DMS153 (cell line): Measurements from ENCODE around the gene SUMF2.
"Not testable (repeated sequence)": the region's sequence is repeated elsewhere in the genome, so short reads cannot be mapped to it uniquely, and the experiment has no call there.

Experiments used
- DNase-seq: peaks from one replicate; lab custom pipeline; 2025; lab: John Stamatoyannopoulos, UW

The SUMF2 gene

DNA sequence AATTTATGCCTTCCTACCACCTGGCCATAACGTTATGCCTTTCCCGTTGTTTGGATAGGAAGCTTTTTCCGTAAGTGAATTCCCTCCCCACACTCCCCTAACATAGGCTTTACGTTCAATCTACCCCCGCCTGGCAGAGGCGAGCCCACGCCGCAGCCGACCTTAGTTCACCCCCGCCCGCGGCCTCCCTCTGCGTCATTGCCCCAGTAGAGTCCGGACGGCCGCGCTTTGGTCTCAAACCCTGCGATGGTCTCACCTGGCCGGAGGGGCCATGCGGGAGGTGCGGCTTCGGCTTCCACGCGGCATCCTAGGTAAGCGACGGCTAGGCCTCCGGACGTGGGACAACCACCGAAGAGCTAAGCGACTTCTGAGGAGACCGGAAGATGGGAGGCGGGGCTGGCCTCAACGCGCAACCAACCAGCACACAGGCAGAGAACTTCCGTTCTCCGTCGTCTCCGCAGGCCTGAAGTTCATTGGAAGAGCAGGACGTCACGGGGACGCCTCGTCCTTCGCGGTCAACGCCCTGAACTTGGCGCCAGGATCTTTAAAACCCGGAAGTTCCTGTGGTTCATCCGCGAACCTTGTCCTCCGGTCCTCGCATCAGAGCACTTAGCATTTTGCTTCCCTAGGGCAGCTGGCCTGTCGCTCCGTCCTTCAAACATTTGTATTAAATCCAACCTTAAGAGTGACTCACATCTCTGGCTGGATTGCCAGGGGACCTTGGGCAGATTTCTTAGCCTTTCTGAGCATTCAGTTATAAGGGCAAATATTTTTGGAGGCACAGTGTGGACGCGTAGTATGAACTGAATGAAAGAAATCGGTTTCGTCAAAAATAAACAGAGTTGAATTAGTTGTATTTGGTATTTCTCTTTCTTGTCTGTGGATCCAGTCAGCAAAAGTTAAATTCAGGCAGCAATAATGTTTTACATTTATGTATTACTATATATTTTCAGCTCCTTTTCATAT lies 42.3 kb downstream of the SUMF2 start, which contains the start of gene CHCHD2:
Gene CHCHD2 (minus strand): TSS at position 369 of the 966 bp plus-strand sequence. CDS start 63 bp downstream, at position 306.
- DNase-seq = peak; percentile 99

DNA sequence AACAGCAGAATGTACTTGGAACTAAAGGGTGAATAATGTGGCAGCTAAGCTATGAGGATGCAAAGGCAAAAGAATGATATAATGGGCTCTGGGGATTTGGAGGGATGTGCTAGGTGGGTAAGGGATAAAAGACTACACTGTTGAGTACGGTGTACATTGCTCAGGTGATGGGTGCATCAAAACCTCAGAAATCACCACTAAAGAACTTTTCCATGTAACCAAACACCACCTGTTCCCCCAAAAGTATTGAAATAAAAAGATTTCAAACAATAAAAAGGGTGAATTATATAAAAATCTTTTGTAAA lies 43.8 kb downstream of the SUMF2 start:
- no peak for DNase-seq

DNA sequence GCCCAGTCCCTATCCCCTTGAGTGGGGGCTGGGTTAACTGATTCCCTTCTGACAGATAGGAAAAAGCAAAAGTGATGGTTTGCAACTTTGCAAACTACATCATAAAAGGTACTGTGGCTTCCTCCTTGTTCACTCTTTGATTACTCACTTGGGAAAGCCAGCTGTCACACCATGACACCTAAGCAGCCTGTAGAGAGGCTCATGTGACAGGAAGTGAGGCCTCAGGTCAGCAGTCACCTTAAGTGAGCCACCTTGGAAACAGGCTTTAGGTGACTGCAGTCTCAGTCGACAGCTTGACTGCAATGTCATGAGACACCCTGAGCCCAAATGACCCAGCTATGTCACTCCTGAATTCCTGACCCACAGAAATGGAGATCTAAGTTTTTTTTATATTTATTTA lies 46.5 kb downstream of the SUMF2 start:
- peak; percentile 7 for DNase-seq

DNA sequence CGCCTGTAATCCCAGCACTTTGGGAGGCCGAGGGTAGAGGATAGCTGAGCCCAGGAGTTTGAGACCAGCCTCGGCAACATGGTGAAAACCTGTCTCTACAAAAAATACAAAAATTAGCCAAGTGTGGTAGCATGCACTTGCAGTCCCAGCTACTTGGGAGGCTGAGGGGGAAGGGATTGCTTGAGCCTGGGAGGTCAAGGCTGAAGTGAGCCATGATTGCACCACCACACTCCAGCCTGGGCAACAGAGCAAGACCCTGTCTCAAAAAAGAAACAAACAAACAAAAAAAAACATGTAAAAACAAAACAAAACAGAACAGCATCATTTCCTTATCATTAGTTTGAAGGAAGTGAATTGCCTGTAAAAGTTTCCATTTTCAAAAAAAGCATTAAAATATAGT lies 48.2 kb downstream of the SUMF2 start:
- not testable (repeated sequence) for DNase-seq

DNA sequence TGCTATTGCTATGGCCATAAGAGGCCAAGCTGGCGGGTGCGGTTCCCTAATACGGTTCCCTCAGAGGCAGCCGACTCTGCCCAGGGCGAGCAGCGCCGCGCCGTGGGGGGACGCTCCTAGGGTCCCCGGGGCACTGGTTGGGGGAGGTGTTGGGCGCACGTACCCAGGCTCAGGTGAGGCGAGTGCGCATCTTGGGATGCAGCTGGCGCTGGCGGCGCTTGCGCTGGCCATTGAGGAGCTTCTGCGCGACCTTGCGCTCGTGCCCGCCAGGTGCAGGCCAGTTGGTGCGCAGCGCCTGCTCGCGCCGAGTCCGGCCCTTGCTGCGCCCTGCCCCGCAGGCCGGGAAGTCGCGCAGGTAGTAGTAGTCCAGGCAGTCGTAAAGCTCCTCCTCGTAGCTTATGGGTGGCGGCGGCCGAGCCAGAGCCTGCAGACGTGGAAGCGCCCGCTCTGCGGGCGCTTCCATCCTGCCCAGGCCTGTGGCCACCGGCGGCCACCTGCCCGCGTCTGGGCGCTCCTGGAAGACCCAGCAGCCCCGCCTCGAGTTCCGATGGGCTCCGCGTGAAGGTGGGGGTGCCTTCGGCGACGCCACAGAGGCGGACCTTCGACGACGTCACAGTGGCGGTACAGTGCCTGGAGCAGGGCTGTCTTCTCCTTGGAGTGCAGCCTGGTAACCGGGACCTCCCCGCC lies 51.9 kb downstream of the SUMF2 start, which contains the start of gene NUPR2:
Gene NUPR2 (minus strand): TSS at position 566 of the 687 bp plus-strand sequence. CDS start 103 bp downstream, at position 463.
- DNase-seq = peak; percentile 41

DNA sequence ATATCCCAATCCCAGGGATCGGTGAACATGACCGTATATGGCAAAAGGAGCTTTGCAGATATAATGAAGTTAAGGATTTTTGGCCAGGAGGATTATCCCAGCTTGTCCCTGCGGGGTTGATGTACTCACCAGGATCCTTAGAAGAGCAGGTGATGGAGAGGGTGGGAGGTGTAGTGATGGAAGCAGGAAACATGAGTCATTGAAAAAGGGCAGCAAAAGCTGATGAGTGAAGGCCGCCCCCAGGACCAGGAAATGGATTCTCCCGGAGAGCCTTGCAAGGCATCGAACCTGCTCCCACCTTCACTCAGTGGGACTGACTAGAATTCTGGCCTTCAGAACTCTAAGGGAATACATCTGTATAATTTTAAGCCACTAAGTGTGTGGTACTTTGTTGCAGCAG lies 57.4 kb downstream of the SUMF2 start:
- no peak for DNase-seq

DNA sequence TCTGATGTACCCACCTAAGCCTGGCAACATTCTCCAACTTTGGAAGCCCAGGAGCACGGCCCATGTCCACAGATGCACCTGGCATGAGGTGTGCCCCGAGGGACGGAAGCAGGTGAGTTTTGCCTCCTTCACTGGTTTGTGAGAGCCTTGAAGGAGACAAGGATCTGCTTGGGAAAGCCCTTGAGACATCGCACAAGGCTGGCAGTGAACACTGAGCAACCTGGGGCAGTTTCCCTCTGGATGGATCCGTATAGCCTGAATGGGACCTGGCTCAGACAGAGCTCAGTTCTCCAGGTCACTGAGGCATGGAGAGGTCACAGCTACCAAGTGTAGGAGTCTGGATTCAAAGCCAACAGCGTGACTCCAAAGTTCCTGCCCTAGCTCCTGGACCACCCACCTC lies 60.9 kb downstream of the SUMF2 start:
- DNase-seq = no peak

DNA sequence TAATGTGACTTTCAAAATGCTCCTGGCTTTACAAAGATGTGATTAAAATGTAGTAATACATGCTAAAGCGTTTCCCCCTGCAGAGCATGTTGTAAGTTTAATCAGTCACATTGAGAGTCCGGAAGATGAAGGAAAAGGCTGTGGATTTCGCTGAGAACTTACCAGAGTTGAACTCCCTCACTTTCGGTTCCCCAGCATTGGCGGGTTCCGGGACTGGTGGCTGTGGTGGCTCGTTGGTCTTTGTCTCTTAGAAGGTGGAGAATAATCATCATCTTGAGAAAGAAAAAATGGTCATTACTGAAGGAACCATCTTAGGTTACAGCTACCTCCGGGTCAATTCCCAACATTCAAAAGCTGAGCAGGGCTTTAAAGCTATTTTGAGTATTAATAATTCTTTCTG lies 61.7 kb downstream of the SUMF2 start:
- DNase-seq = no peak

DNA sequence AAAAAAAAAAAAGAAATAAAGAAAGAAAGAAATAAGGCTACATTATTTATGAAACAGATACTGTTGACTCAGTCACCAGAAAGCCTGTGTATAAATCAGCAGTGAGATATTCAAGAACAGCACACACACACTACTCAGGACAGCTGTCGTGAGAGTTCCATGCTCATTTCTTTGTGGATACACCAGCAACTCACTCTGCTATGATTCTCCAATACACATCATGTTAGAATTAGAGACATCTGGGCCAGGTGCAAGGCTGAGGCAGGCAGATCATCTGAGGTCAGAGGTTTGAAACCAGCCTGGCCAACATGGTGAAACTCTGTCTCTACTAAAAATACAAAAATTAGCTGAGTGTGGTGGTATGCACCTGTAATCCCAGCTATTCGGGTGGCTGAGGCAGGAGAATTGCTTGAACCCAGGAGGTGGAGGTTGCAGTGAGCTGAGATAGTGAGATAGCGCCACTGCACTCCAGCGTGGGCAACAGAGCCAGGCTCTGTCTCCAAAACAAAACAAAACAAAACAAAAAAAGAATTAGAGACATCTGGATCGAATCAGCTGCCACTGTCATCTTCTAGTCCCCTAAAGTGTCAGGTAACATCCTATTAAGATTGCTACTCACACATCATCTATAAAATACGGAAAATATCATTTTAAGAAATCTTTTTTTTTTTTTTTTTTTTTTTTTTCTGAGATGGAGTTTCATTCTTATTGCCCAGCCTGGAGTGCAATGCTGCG lies 63.3 kb downstream of the SUMF2 start:
- DNase-seq = no peak
